CD4-positive, alpha-beta T cell treated with Interferon gamma for 1 hour (primary cell): ENCODE measurements around the gene LYPLAL1.

ENCODE experiments used
- DNase-seq: peaks from one replicate; pipeline ENCODE4 v3.0.0-alpha.2; 2020

Gene LYPLAL1

GRCh38 chr1:219173758-219174459, at the start of gene LYPLAL1:
Gene LYPLAL1, plus strand, starts transcription at chr1:219173878. Its CDS starts 13 bp downstream, at chr1:219173891.
- DNase-seq: peak; percentile 88

DNA sequence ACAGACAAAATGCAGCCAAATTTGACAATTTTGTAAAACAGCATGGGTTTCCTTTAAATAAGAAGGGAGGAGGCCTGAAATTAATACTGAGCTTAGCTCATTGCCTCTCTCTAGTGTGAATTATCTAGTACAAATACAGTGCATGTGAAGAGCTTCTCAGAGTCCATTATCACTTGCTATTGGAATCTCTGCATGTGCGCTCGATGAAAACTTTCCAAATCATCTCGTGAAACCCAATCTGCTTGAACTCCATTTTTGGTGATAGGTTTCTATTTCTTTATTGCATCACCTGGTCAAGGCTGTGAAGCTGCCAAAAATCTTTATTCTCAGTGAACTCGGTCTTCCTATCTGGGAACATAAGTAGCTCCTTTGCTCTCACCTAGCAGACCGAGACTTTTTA, 49.5 kb upstream of the LYPLAL1 start:
- DNase-seq: no peak

DNA sequence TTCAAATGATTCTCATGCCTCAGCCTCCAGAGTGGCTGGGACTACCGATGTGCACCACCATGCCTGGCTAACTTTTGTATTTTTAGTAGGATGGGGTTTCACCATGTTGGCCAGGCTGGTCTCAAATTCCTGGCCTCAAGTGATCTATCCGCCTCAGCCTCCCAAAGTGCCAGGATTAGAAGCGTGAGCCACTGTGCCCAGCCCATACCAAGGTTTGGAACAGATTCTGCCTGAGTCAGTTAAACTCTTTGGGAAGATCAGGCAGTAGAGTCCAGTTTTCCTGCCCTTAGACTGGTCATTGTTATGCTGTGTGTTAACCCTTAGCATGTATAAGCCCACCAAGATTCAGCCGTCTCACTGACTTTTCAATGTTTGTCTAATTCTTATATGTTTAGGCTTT, 48.3 kb upstream of the LYPLAL1 start:
- DNase-seq: no peak

GRCh38 chr1:219126377-219126776, 47.3 kb upstream of the LYPLAL1 start:
- DNase-seq: no peak

GRCh38 chr1:219128957-219129356, 44.7 kb upstream of the LYPLAL1 start:
- no peak for DNase-seq

DNA sequence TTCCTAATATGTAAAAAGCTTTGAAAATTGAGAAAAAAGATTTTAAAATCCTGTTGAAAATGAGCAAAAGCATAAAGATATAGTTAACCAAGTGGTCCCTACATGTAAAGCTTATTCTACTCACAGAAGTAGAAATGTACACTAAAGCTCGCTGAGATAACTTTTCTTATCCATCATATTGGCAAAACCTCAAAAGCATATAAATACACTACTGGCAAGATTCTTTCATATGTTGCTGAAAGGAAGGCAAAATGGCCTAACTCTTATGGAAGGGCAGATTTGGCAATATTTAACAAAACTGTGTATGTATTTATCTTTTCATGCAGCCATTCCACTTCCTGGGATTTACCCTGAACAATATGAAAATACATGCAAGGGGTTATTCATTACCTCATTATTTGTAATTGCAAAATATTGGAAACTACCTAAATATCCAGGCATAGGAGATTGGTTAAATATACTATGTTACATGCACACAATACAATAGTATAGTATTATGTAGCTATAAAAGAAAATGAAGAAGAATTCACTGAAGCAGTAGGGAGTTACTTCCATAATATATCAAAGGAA, 43.2 kb upstream of the LYPLAL1 start:
- DNase-seq: no peak

DNA sequence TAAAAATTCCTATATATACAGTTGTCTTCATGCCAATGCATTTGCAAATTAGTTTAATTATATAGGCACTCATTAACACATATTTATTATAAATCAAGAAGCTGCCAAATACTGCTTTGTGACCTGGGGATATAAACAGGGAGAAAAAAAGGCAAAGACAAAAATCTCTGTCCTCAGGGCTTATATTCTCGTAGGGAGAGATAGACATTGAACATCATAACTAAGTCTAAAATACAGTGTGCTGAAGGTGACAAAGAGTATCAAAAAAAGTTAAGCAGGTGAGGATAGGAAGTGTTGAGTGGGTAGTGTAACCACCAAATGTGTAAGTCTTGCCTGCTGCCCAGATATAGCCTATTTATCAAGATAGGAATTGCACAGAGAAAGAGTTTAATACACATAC, 40.7 kb upstream of the LYPLAL1 start:
- no peak for DNase-seq

DNA sequence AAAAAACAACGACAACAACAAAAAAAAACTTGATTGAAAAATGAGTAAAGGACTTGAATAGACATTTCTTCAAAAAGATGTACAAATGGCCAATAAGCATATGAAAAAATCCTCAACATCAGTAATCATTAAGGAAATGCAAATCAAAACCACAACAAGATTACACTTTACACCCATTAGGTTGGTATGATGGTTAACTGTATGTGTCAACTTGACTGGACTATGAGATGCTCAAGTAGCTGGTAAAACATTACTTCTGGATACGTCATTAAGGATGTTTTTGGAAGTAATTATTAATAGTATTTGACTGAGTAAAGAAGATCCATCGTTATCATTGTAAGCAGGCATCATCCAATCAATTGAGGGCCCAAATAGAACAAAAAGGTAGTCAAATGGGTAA, 34.9 kb upstream of the LYPLAL1 start:
- no peak for DNase-seq

GRCh38 chr1:219140303-219140877, 33.3 kb upstream of the LYPLAL1 start:
- no peak for DNase-seq

DNA sequence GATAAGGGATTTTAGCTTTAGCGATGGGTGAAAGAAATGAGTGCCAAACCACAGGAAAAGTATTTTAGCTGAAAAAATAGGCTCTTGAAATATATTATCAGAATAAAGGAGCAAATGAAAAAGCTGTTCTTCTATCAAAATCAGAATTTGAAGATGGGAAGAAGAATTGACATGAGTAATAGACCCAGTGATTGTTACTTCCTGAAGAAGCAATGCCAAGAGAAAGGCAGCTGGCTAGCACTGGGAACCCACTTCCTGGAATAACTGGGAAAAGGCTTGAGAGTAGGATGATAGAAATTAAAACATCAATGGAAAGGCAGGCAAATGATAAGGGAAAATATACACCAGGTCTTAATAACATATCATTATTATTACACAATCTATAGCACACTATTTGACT, 29.9 kb upstream of the LYPLAL1 start:
- no peak for DNase-seq

GRCh38 chr1:219144658-219145315, 28.9 kb upstream of the LYPLAL1 start:
- DNase-seq: no peak

DNA sequence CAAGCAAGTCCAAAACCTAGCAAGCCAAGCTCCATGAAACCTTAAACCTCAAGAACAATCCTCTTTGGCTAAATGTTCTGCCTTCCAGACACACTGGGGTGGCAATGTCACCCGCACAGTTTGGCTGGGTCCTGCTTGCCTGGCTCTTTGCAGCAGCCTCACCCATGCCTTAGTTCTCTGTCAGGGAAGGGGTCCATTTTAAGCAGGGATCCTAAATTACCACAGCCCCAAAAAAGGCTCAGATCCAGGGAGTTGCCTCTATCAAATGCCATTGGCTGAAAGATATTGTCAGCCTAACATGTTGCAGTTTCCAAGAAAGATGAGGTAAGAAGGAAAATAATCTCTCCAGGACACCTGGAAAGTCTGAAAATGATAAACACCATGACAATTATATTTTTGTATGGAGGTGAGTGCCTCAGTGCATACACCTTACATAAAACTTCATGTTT, 26.1 kb upstream of the LYPLAL1 start:
- no peak for DNase-seq

DNA sequence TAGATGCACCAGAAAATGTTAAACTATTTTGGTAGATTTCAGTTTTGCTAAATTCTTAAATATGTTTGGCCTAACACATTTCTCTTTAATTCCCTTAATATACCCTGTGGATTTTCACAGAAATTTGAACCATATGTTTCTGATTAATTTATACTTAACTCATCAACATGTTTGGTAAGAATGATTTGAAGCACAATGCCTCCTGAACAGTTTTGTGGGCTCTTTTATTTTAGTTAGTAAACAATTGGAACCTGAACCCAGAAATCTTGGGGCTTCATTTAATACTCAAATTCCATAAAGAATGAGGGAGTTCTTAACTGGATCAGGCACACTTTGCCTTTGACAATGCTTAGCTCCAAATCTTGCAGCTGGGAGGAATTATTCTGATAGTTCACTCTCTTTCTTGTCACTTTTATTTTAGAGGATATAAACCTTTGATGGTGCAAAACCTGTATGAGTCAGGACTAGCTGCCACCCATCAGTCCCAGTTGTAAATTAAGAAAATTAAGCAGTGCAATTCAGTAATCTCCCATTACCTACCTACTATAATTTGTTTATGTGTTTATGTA, 24.6 kb upstream of the LYPLAL1 start:
- no peak for DNase-seq

DNA sequence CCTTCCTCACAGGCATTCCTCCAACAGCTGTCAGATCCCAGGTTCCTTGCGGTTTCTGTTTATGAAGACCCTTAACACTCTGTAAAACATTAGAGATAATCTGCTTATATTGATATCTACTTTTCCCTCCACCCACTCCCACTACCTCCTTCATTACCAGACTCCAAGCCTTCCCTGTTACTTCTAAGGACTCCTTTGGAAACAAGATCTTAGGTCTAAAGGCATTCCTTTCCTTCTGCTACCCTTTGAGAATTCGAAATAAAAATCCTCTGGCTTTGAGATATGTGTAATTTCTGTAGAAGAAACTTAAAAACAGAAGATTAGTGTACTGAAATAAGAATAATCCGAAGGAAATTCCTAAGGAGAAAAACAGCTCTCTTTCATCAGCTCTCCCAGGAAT, 23.7 kb upstream of the LYPLAL1 start:
- no peak for DNase-seq

DNA sequence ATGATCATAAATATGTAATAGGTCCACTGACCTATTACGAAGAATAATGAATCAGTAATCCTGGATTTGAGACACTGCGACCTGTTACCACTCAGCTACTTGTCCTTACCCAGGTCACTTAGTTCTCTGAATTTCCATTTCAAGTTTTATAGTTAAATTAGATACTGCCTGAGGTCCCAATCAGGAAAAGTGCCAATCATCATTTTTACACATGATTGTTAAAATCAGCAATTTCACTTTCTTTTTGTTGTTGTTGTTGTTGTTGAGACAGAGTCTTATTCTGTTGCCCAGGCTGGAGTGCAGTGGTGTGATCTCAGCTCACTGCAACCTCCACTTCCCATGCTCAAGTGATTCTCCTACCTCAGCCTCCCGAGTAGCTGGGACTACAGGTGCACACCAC, 22.8 kb upstream of the LYPLAL1 start:
- no peak for DNase-seq

DNA sequence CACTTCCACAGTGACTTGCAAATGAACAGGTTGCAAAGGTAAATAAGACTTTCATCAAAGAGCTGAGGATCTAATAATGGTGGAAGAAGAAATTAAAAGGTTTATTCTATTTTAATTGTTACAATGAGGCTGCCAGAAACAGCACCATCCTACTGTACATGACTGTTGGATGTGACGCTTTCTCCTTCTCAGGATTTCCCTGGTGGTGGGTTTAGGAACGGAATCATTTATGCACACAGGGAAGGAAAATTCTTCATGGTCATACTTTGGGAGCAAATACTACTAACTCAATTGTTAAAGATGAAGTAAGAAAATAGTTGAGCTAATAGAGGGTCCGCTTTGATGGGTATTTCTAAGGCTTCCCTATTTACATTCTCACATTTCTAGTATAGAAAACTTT, 22.2 kb upstream of the LYPLAL1 start:
- no peak for DNase-seq

DNA sequence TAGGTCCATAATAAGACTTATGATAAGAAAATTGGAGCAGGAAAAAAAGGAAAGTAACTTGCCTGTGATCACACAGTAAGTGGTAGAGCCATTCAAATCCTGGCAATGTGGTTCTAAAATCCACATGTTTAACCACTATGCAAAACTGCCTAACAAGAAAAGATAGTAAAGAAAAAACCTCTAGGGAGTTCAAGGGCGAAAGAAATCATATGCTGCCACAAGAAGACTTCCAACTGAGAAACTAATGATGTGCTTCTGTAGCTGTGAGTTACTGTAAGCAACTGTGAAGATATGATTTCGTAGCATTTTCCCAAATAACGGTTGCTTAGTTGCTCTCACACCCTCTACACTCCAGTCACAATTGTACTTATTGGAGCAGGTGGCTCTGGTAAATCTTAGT, 20.9 kb upstream of the LYPLAL1 start:
- DNase-seq: no peak

GRCh38 chr1:219153723-219154122, 20.0 kb upstream of the LYPLAL1 start:
- DNase-seq: no peak

DNA sequence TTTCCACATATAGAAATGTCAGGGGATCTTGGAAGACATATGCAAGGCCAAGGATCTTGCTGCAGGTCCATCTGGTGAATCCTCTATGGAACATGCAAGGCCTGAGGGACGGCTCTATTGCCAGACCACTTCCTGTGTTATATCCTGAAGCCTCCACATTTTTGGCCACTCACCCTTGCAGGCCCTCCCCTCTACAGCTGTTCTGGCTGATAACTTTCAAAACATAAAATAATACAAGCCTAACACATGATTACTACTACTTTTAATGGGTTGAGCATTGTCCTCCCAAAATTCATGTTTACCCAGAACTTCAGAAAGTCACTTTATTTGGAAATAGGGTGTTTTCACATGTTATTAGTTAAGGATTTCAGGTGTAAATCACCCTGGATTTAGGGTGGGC, 18.5 kb upstream of the LYPLAL1 start:
- no peak for DNase-seq

DNA sequence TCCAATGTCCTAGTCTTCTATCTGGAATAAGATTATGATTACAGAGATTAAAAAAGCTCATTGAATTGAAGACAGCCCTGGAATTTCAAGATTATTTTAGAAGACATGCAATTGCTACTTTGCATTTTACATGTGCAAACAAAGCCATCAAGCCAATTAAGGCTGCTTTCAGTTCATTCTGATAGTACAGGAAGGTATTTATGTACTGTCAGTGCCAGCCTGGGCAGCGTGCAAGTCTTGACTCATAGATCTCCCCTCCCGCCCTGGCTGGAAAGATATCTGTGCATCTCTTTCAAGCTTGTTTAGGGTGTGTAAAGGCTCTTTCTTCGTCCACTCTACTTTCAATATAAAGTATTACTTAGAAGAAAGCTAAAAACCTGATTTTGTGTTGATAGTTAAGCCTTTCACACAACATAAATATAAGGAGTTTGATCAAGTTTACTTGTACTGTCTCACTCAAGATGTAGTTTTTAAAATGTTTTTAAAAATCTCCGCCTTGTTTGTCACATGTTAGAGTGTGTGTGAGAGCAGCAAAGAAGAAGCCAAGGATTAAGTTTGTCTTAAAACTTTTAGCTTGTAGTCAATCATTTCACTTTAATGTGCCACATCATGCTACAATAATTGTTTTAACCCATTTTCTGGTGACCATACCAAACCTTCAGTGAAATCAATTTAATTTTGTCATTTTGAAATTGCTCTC, 13.6 kb upstream of the LYPLAL1 start:
- no peak for DNase-seq

GRCh38 chr1:219160967-219161366, 12.7 kb upstream of the LYPLAL1 start:
- DNase-seq: no peak

DNA sequence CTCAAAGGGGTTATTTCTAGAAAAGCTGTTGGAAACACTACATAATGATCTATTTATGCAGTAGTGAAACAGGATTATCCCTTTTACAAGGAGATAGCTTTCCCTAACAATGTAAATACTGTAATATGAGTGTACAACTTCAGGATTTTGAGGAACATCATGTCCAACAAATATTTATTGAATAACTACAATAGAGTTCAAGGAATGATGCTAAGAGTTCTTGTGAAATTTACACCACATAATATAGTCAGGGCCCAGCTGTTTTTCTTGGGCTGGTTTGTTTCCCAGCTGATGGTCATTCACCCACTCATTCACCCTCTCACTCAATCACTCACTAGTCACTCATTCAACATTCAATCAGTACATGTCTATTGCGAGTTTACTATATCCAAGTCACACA, 12.3 kb upstream of the LYPLAL1 start:
- no peak for DNase-seq

- DNase-seq: no peak
These were observed 10.2 kb upstream of the LYPLAL1 start for GRCh38 chr1:219163401-219163954.
